SH-SY5Y (cell line): Measurements from ENCODE around the gene PDXK.

Experiments used
- GATA2 ChIP-seq: IDR thresholded peaks from 2 replicates; pipeline ENCODE4 v1.6.1; 2011; ENCODE audit warnings: mild to moderate bottlenecking, low read depth, low read length
- GATA3 ChIP-seq: IDR thresholded peaks from 2 replicates; pipeline ENCODE4 v1.6.1; 2011; ENCODE audit warnings: low read depth, mild to moderate bottlenecking, low read length, moderate library complexity

Gene PDXK

GRCh38 chr21:43718872-43719747 is at the start of gene PDXK:
Gene PDXK, plus strand, starts transcription at chr21:43719129. Its CDS starts 166 bp downstream, at chr21:43719295.
- TF ChIP-seq GATA3, result no peak
- no peak for TF ChIP-seq GATA2

GRCh38 chr21:43669828-43670605 is 48.9 kb upstream of the PDXK start:
- TF ChIP-seq GATA2 (no peak), GATA3 (no peak)

- TF ChIP-seq GATA2 (no peak), GATA3 (no peak)
These were observed 43.1 kb upstream of the PDXK start for GRCh38 chr21:43675871-43676270.

- TF ChIP-seq GATA2 (no peak), GATA3 (no peak)
These were observed 42.5 kb upstream of the PDXK start for GRCh38 chr21:43676391-43676790.

- no peak for TF ChIP-seq GATA2
- no peak for TF ChIP-seq GATA3
These were observed 39.0 kb upstream of the PDXK start for GRCh38 chr21:43679951-43680350.

- TF ChIP-seq GATA2, result no peak
- TF ChIP-seq GATA3, result no peak
These were observed 37.3 kb upstream of the PDXK start for GRCh38 chr21:43681650-43682049.

GRCh38 chr21:43684424-43684823 is 34.5 kb upstream of the PDXK start:
- TF ChIP-seq GATA2 (no peak), GATA3 (no peak)

GRCh38 chr21:43686811-43687565 is 31.9 kb upstream of the PDXK start:
- TF ChIP-seq GATA2, result no peak
- TF ChIP-seq GATA3, result no peak

GRCh38 chr21:43687566-43688399 is 31.1 kb upstream of the PDXK start:
- no peak for TF ChIP-seq GATA3
- no peak for TF ChIP-seq GATA2

- no peak for TF ChIP-seq GATA2
- no peak for TF ChIP-seq GATA3
These were observed 30.0 kb upstream of the PDXK start for GRCh38 chr21:43688906-43689305.

GRCh38 chr21:43689556-43690337 is 29.2 kb upstream of the PDXK start:
- TF ChIP-seq GATA3 (no peak), GATA2 (no peak)

GRCh38 chr21:43690346-43690745 is 28.6 kb upstream of the PDXK start:
- TF ChIP-seq GATA3, result no peak
- no peak for TF ChIP-seq GATA2
